Ovary (tissue), 3 donors: ENCODE measurements around the gene INPP5E.
"Not testable (repeated sequence)": the region's sequence is repeated elsewhere in the genome, so short reads cannot be mapped to it uniquely, and the experiment has no call there.

Source experiments
- POLR2A ChIP-seq: fragments of 450-650 bp; IDR thresholded peaks from one replicate; pipeline ENCODE4 v1.6.1; 2017; ENCODE audit warnings: antibody characterized with exemption, mild to moderate bottlenecking, moderate library complexity
- TF ChIP-seq, protein P1 (sequence below), 3 donors: fragments of 450-650 bp in 2 of 3; fragments of 200-600 bp in 1 of 3; IDR thresholded peaks; one replicate each; pipeline versions ENCODE4 v1.5.1 to v1.8.0; 2016 to 2022; ENCODE audit warnings: antibody characterized with exemption in 3 of 3, mild to moderate bottlenecking in 1 of 3
- donor health status: DM: no; HTN: no; CAD: no.

DNA sequence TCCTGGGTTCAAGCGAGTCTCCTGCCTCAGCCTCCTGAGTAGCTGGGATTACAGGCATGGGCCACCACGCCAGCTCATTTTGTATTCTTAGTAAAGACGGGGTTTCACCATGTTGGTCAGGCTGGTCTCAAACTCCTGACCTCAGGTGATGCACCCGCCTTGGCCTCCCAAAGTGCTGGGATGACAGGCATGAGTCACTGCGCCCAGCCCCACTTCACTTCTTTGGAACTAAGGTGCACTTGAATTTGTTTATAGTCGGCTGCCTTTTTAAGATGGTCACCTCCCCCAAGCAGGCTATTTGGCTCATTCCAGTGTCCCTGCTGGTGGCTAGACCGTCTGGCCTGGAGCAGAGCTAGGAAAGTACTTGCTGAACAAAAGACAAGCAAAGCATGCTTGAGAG lies 14.3 kb downstream of the INPP5E start:
- TF ChIP-seq, protein P1, sequence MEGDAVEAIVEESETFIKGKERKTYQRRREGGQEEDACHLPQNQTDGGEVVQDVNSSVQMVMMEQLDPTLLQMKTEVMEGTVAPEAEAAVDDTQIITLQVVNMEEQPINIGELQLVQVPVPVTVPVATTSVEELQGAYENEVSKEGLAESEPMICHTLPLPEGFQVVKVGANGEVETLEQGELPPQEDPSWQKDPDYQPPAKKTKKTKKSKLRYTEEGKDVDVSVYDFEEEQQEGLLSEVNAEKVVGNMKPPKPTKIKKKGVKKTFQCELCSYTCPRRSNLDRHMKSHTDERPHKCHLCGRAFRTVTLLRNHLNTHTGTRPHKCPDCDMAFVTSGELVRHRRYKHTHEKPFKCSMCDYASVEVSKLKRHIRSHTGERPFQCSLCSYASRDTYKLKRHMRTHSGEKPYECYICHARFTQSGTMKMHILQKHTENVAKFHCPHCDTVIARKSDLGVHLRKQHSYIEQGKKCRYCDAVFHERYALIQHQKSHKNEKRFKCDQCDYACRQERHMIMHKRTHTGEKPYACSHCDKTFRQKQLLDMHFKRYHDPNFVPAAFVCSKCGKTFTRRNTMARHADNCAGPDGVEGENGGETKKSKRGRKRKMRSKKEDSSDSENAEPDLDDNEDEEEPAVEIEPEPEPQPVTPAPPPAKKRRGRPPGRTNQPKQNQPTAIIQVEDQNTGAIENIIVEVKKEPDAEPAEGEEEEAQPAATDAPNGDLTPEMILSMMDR (IDR thresholded peaks at IDR 0.05), result not testable (repeated sequence)
- not testable (repeated sequence) for TF ChIP-seq POLR2A
